Neural cell (in vitro differentiated cells): Measurements from ENCODE around the gene SMIM14. TPM values are rescaled to one million over a fixed set of nuclear protein-coding genes. Genes with fewer than 3 reads are reported as not detected.

Experiments used
- H2AFZ ChIP-seq: fragments of 200-600, 300-800 bp; sonication (generic), shearing (Covaris generic); 2 replicates; pipeline ENCODE4 v1.6.0; 2014; ENCODE audit warnings: low read depth, mild to moderate bottlenecking, antibody characterized with exemption, low read length, moderate library complexity
- H3F3A ChIP-seq: fragments of 200-600 bp; shearing (Covaris generic); 2 replicates; pipeline ENCODE4 v1.6.1; 2016; ENCODE audit warnings: mild to moderate bottlenecking, moderate library complexity, mixed read lengths, antibody characterized with exemption, low read length; ENCODE audit not compliant: insufficient read depth, poor library complexity, severe bottlenecking
- H3K27ac ChIP-seq: fragments of 200-600, 300-800 bp; sonication (generic), shearing (Covaris generic); 2 replicates; pipeline ENCODE4 v1.5.1; 2014; ENCODE audit warnings: mild to moderate bottlenecking, low read length, moderate library complexity
- H3K27me3 ChIP-seq: fragments of 300-800, 200-600 bp; sonication (generic), shearing (Covaris generic); 2 replicates; pipeline ENCODE4 v1.6.0; 2014; ENCODE audit warnings: mild to moderate bottlenecking, low read depth, low read length, moderate library complexity; ENCODE audit not compliant: insufficient read depth
- H3K36me3 ChIP-seq: fragments of 300-800, 200-600 bp; sonication (generic), shearing (Covaris generic); 2 replicates; pipeline ENCODE4 v1.5.1; 2014; ENCODE audit warnings: mild to moderate bottlenecking, antibody characterized with exemption, low read length, moderate library complexity; ENCODE audit not compliant: insufficient read depth
- H3K4me2 ChIP-seq: fragments of 300-800, 200-600 bp; sonication (generic), shearing (Covaris generic); 2 replicates; pipeline ENCODE4 v1.6.0; 2014; ENCODE audit warnings: mild to moderate bottlenecking, low read length
- H3K4me3 ChIP-seq: fragments of 300-800, 200-600 bp; sonication (generic), shearing (Covaris generic); 2 replicates; pipeline ENCODE4 v1.5.1; 2014; ENCODE audit warnings: mild to moderate bottlenecking, low read length, moderate library complexity
- H3K79me2 ChIP-seq: fragments of 200-600 bp; shearing (Covaris generic); replicated peaks from 2 replicates; pipeline ENCODE4 v1.6.0; 2014; ENCODE audit warnings: mild to moderate bottlenecking, low read length, moderate library complexity; ENCODE audit not compliant: insufficient read depth
- H3K9ac ChIP-seq: fragments of 300-800, 200-600 bp; sonication (generic), shearing (Covaris generic); 2 replicates; pipeline ENCODE4 v1.6.1; 2016; ENCODE audit warnings: mild to moderate bottlenecking, low read length, mixed read lengths
- H3K9me2 ChIP-seq: fragments of 200-600 bp; shearing (Covaris generic); 2 replicates; pipeline ENCODE4 v1.6.1; 2016; ENCODE audit warnings: mild to moderate bottlenecking, low read length, mixed read lengths; ENCODE audit not compliant: insufficient read depth
- H3K9me3 ChIP-seq: fragments of 200-600, 300-800 bp; sonication (generic), shearing (Covaris generic); 2 replicates; pipeline ENCODE4 v1.6.1; 2016; ENCODE audit warnings: mild to moderate bottlenecking, mixed run types, low read length, moderate library complexity, mixed read lengths
- H4K20me1 ChIP-seq: fragments of 200-600 bp; shearing (Covaris generic); 2 replicates; pipeline ENCODE4 v1.6.1; 2016; ENCODE audit warnings: mild to moderate bottlenecking, mixed run types; ENCODE audit not compliant: insufficient read depth
- CTCF ChIP-seq: fragments of 450-650 bp; IDR thresholded peaks from 2 replicates; pipeline ENCODE4 v1.5.1; 2014; ENCODE audit warnings: antibody characterized with exemption, mild to moderate bottlenecking, moderate library complexity; ENCODE audit not compliant: poor library complexity, severe bottlenecking
- EP300 ChIP-seq: fragments of 450-650 bp; conservative IDR thresholded peaks from 2 replicates; pipeline ENCODE4 v1.6.1; 2014; ENCODE audit warnings: antibody characterized with exemption, mild to moderate bottlenecking, moderate library complexity; ENCODE audit not compliant: poor library complexity, severe bottlenecking
- EZH2 ChIP-seq: fragments of 200-600, 300-800 bp; shearing (Covaris generic), sonication (generic); IDR thresholded peaks from 2 replicates; pipeline ENCODE4 v1.6.1; 2014; ENCODE audit warnings: antibody characterized with exemption, low read length, borderline replicate concordance, mild to moderate bottlenecking; ENCODE audit not compliant: insufficient read depth, poor library complexity, severe bottlenecking
- MXI1 ChIP-seq: fragments of 450-650 bp; conservative IDR thresholded peaks from 2 replicates; pipeline ENCODE4 v1.6.1; 2014; ENCODE audit warnings: antibody characterized with exemption, mild to moderate bottlenecking; ENCODE audit not compliant: poor library complexity, severe bottlenecking
- POLR2AphosphoS5 ChIP-seq: IDR thresholded peaks from 2 replicates; pipeline ENCODE4 v1.6.1; 2012
- RAD21 ChIP-seq: fragments of 450-650 bp; conservative IDR thresholded peaks from 2 replicates; pipeline ENCODE4 v1.6.1; 2014; ENCODE audit warnings: antibody characterized with exemption, mild to moderate bottlenecking, moderate library complexity
- REST ChIP-seq: IDR thresholded peaks from 2 replicates; pipeline ENCODE4 v1.6.1; 2012; ENCODE audit warnings: borderline replicate concordance
- SMC3 ChIP-seq: fragments of 450-650 bp; conservative IDR thresholded peaks from 2 replicates; pipeline ENCODE4 v1.6.1; 2014; ENCODE audit warnings: antibody characterized with exemption, mild to moderate bottlenecking, moderate library complexity; ENCODE audit not compliant: poor library complexity
- TAF1 ChIP-seq: IDR thresholded peaks from 2 replicates; pipeline ENCODE4 v1.6.1; 2012; ENCODE audit warnings: low read depth
- polyA plus RNA-seq: library from polyadenylated mRNA; depleted of rRNA; stranded (reverse); fragments of >200 nt; gene quantifications from 2 replicates; pipeline ENCODE4 v1.2.3, GENCODE V29; 2014

Gene SMIM14
- polyA plus RNA-seq, 1 donor from 2014 or later = 55.6 TPM

GRCh38 chr4:39574946-39575345, 63.7 kb downstream of the SMIM14 start:
- Histone ChIP-seq H3K4me3 (no peak overlapping the region), H3F3A (no peaks in the 10 kb centered on the region), H3K4me2 (no peak overlapping the region), H3K27me3 (no peaks in the 10 kb centered on the region), H3K9ac (no peak overlapping the region), H3K9me2 (no peaks in the 10 kb centered on the region), H3K36me3 (no peaks in the 10 kb centered on the region), H3K27ac (no peak overlapping the region), H2AFZ (no peak overlapping the region), H3K79me2 (no peaks in the 10 kb centered on the region), H3K9me3 (no peaks in the 10 kb centered on the region), H4K20me1 (no peaks in the 10 kb centered on the region)
- no peak for TF ChIP-seq EZH2
- TF ChIP-seq CTCF = no peak
- TF ChIP-seq TAF1 = no peak
- no peak for TF ChIP-seq EP300
- no peak for TF ChIP-seq MXI1
- no peak for TF ChIP-seq POLR2AphosphoS5
- TF ChIP-seq SMC3 = no peak
- no peak for TF ChIP-seq REST
- no peak for TF ChIP-seq RAD21

- TF ChIP-seq EP300 (no peak), SMC3 (no peak)
- H3K79me2 ChIP-seq = no peaks in the 10 kb centered on the region
Observed at GRCh38 chr4:39571504-39571903, 67.2 kb downstream of the SMIM14 start.

GRCh38 chr4:39571054-39571453, 67.6 kb downstream of the SMIM14 start:
- Histone ChIP-seq H3K27me3 (no peaks in the 10 kb centered on the region), H3K27ac (no peak overlapping the region), H3K36me3 (no peaks in the 10 kb centered on the region), H3K79me2 (no peaks in the 10 kb centered on the region), H4K20me1 (no peaks in the 10 kb centered on the region), H3K4me3 (no peak overlapping the region), H3F3A (no peaks in the 10 kb centered on the region), H3K4me2 (no peak overlapping the region), H3K9me2 (no peaks in the 10 kb centered on the region), H2AFZ (no peak overlapping the region), H3K9me3 (no peaks in the 10 kb centered on the region), H3K9ac (no peak overlapping the region)
- TF ChIP-seq RAD21 = no peak
- TF ChIP-seq TAF1 = no peak
- TF ChIP-seq REST = no peak
- no peak for TF ChIP-seq EZH2
- no peak for TF ChIP-seq MXI1
- TF ChIP-seq POLR2AphosphoS5 = no peak
- TF ChIP-seq SMC3 = no peak
- no peak for TF ChIP-seq CTCF
- no peak for TF ChIP-seq EP300

More at GRCh38 chr4:39571504-39571903, 67.2 kb downstream of the SMIM14 start:
- H3K27ac ChIP-seq = no peak overlapping the region
- no peak overlapping the region for H2AFZ ChIP-seq
- H3K4me3 ChIP-seq = no peak overlapping the region
- H3K27me3 ChIP-seq = no peaks in the 10 kb centered on the region
- no peak overlapping the region for H3K9ac ChIP-seq
- H3K9me2 ChIP-seq = no peaks in the 10 kb centered on the region
- no peaks in the 10 kb centered on the region for H3F3A ChIP-seq
- no peaks in the 10 kb centered on the region for H3K9me3 ChIP-seq
- no peak overlapping the region for H3K4me2 ChIP-seq
- H4K20me1 ChIP-seq = no peaks in the 10 kb centered on the region
- no peaks in the 10 kb centered on the region for H3K36me3 ChIP-seq
